HEK293 (cell line): Measurements from ENCODE around the gene SLC25A26.

ENCODE experiments used
- CTCF ChIA-PET: fragments of 350-600 bp; formaldehyde crosslinking; extraction: SDS; loops from one replicate; lab custom pipeline; 2021; ENCODE audit warnings: antibody characterized with exemption; lab: Yijun Ruan, JAX
- POLR2A ChIA-PET: fragments of 300-600 bp; formaldehyde crosslinking; extraction: SDS; loops from one replicate; lab custom pipeline; 2020; ENCODE audit warnings: antibody characterized with exemption, inconsistent platforms; lab: Yijun Ruan, JAX
- H3K27ac ChIP-seq: fragments of 200-500 bp; sonication (Bioruptor generic); 2 replicates; pipeline ENCODE4 v1.5.1; 2014; ENCODE audit warnings: low read depth, low read length, control low read depth, inconsistent platforms; ENCODE audit errors: extremely low read depth
- H3K36me3 ChIP-seq, 2 experiments: fragments of 200-500 bp in 1 of 2; sonication (Bioruptor generic) in 1 of 2; 1 replicate in 1 of 2; 2 replicates in 1 of 2; pipeline ENCODE4 v1.5.1; 2014 to 2017; ENCODE audit warnings: inconsistent platforms in 2 of 2, low read length in 2 of 2; ENCODE audit not compliant: control insufficient read depth in 2 of 2, insufficient read depth in 1 of 2
- H3K4me1 ChIP-seq: fragments of 200-500 bp; sonication (Bioruptor generic); 2 replicates; pipeline ENCODE4 v1.5.1; 2014; ENCODE audit warnings: mild to moderate bottlenecking, low read length, inconsistent platforms; ENCODE audit not compliant: control insufficient read depth, insufficient read depth
- H3K4me3 ChIP-seq: 2 replicates; pipeline ENCODE4 v1.5.1; 2011; ENCODE audit warnings: low read depth, mild to moderate bottlenecking, control low read depth, low read length, moderate library complexity
- H3K9me3 ChIP-seq: fragments of 200-500 bp; sonication (Bioruptor generic); 2 replicates; pipeline ENCODE4 v1.5.1; 2014; ENCODE audit warnings: low read depth, low read length, inconsistent platforms; ENCODE audit not compliant: control insufficient read depth, insufficient read depth
- FEZF1 ChIP-seq: fragments of 450-650 bp; formaldehyde crosslinking; IDR thresholded peaks from 2 replicates; pipeline ENCODE4 v1.5.1; 2016; ENCODE audit warnings: missing biosample characterization, missing genetic modification characterization
- HOXA7 ChIP-seq: sonication (generic); formaldehyde crosslinking; IDR thresholded peaks from 2 replicates; pipeline ENCODE4 v1.8.1; 2022; ENCODE audit warnings: missing genetic modification reagents, borderline replicate concordance
- KLF1 ChIP-seq: fragments of 450-650 bp; formaldehyde crosslinking; IDR thresholded peaks from 2 replicates; pipeline ENCODE4 v1.5.1; 2016; ENCODE audit warnings: missing biosample characterization, missing genetic modification characterization
- REST ChIP-seq: fragments of 450-650 bp; formaldehyde crosslinking; IDR thresholded peaks from 2 replicates; pipeline ENCODE4 v1.5.1; 2016; ENCODE audit warnings: missing biosample characterization, missing genetic modification characterization
- SALL2 ChIP-seq: fragments of 450-650 bp; formaldehyde crosslinking; IDR thresholded peaks from 2 replicates; pipeline ENCODE4 v1.5.0; 2017; ENCODE audit warnings: missing biosample characterization, mild to moderate bottlenecking, missing genetic modification characterization, borderline replicate concordance
- ZBTB1 ChIP-seq: fragments of 450-650 bp; formaldehyde crosslinking; IDR thresholded peaks from 2 replicates; pipeline ENCODE4 v1.5.1; 2016; ENCODE audit warnings: missing biosample characterization, missing genetic modification characterization
- ZEB2 ChIP-seq: fragments of 450-650 bp; formaldehyde crosslinking; IDR thresholded peaks from 2 replicates; pipeline ENCODE4 v1.5.1; 2016; ENCODE audit warnings: missing biosample characterization, missing genetic modification characterization
- ZNF26 ChIP-seq: fragments of 450-650 bp; formaldehyde crosslinking; IDR thresholded peaks from 2 replicates; pipeline ENCODE4 v1.5.1; 2016; ENCODE audit warnings: missing biosample characterization, missing genetic modification characterization
- ZNF394 ChIP-seq: fragments of 450-650 bp; formaldehyde crosslinking; IDR thresholded peaks from 2 replicates; pipeline ENCODE4 v1.5.1; 2016; ENCODE audit warnings: missing biosample characterization, missing genetic modification characterization, mild to moderate bottlenecking, moderate library complexity, borderline replicate concordance
- ZNF488 ChIP-seq: fragments of 450-650 bp; formaldehyde crosslinking; IDR thresholded peaks from 2 replicates; pipeline ENCODE4 v1.5.1; 2016; ENCODE audit warnings: missing biosample characterization, missing genetic modification characterization
- ZNF510 ChIP-seq: fragments of 450-650 bp; formaldehyde crosslinking; IDR thresholded peaks from 2 replicates; pipeline ENCODE4 v1.5.1; 2018; ENCODE audit warnings: mild to moderate bottlenecking, missing genetic modification characterization, missing biosample characterization; ENCODE audit not compliant: insufficient replicate concordance
- ZNF530 ChIP-seq: fragments of 450-650 bp; formaldehyde crosslinking; IDR thresholded peaks from 2 replicates; pipeline ENCODE4 v1.5.1; 2016; ENCODE audit warnings: low read depth, missing biosample characterization, missing genetic modification characterization
- ZNF596 ChIP-seq: fragments of 450-650 bp; IDR thresholded peaks from 2 replicates; pipeline ENCODE4 v1.5.0; 2018; ENCODE audit warnings: missing biosample characterization, mild to moderate bottlenecking, missing genetic modification characterization, moderate library complexity
- ZNF658 ChIP-seq: fragments of 450-650 bp; formaldehyde crosslinking; IDR thresholded peaks from 2 replicates; pipeline ENCODE4; 2016; ENCODE audit warnings: missing biosample characterization, missing genetic modification characterization
- ZNF791 ChIP-seq: fragments of 450-650 bp; formaldehyde crosslinking; IDR thresholded peaks from 2 replicates; pipeline ENCODE4 v1.5.1; 2016; ENCODE audit warnings: missing biosample characterization, missing genetic modification characterization
- ZSCAN16 ChIP-seq: fragments of 450-650 bp; formaldehyde crosslinking; IDR thresholded peaks from 2 replicates; pipeline ENCODE4 v1.5.1; 2016; ENCODE audit warnings: missing biosample characterization, missing genetic modification characterization
- ZXDB ChIP-seq: fragments of 450-650 bp; formaldehyde crosslinking; IDR thresholded peaks from 2 replicates; pipeline ENCODE4 v1.5.1; 2016; ENCODE audit warnings: missing biosample characterization, missing genetic modification characterization

The SLC25A26 gene

GRCh38 chr3:66336333-66336766 lies 115.5 kb downstream of the SLC25A26 start:
- no peaks in the 10 kb centered on the region for H3K9me3 ChIP-seq
- no peaks in the 10 kb centered on the region for H3K4me1 ChIP-seq
- no peaks in the 10 kb centered on the region for H3K36me3 ChIP-seq
- CTCF ChIA-PET: no interaction called here
- H3K27ac ChIP-seq: no peak overlapping the region
- POLR2A ChIA-PET: no interaction called here
- no peak for TF ChIP-seq SALL2 (tag by site-specific recombination)
- no peak for TF ChIP-seq ZNF596 (tag by site-specific recombination)
- no peak for TF ChIP-seq ZSCAN16 (tag by site-specific recombination)
- TF ChIP-seq ZEB2 (tag by site-specific recombination): no peak
- no peak for TF ChIP-seq ZNF530 (tag by site-specific recombination)
- H3K4me3 ChIP-seq: no peak overlapping the region

GRCh38 chr3:66338927-66339326 lies 118.1 kb downstream of the SLC25A26 start:
- Histone ChIP-seq H3K36me3 (no peaks in the 10 kb centered on the region), H3K4me1 (no peaks in the 10 kb centered on the region), H3K27ac (no peak overlapping the region), H3K9me3 (no peaks in the 10 kb centered on the region), H3K4me3 (no peak overlapping the region)
- no peak for TF ChIP-seq ZNF394
- no peak for TF ChIP-seq REST (tag by site-specific recombination)
- no peak for TF ChIP-seq ZNF26
- TF ChIP-seq ZXDB (tag by site-specific recombination): no peak
- TF ChIP-seq ZNF658 (tag by site-specific recombination): no peak
- TF ChIP-seq ZBTB1: no peak
- TF ChIP-seq ZNF510 (tag by site-specific recombination): no peak
- TF ChIP-seq KLF1 (tag by site-specific recombination): no peak
- no peak for TF ChIP-seq ZNF488 (tag by site-specific recombination)
- ChIA-PET POLR2A (no interaction called here), CTCF (interaction anchor here (0.6 to 0.7 kb wide), 2 partner anchors 104 to 567 kb away, joined by 3 read pairs; no protein-coding TSS in a partner anchor)

GRCh38 chr3:66342717-66343356 lies 122.0 kb downstream of the SLC25A26 start:
- Histone ChIP-seq H3K36me3 (no peaks in the 10 kb centered on the region), H3K27ac (no peak overlapping the region), H3K4me1 (no peaks in the 10 kb centered on the region), H3K4me3 (no peak overlapping the region), H3K9me3 (no peaks in the 10 kb centered on the region)
- ChIA-PET POLR2A (no interaction called here), CTCF (no interaction called here)
- TF ChIP-seq HOXA7: no peak
- TF ChIP-seq KLF1 (tag by site-specific recombination): no peak
- TF ChIP-seq ZNF791 (tag by site-specific recombination): no peak
- TF ChIP-seq FEZF1 (tag by site-specific recombination): peak; percentile 76
